Astrocyte of the cerebellum (primary cell): ENCODE measurements around the gene IL36RN.

Experiments
- DNase-seq: peaks from one replicate; pipeline ENCODE4 v3.0.0-alpha.2; 2011; ENCODE audit warnings: low read depth
- H3K4me3 ChIP-seq: 2 replicates; pipeline ENCODE4 v1.5.1; 2011; ENCODE audit warnings: mild to moderate bottlenecking, low read depth, low read length, moderate library complexity
- in situ Hi-C: cut with HindIII; loops from 2 replicates; pipeline ENCODE4 v1.10.0; 2017; ENCODE audit warnings: low sequenced_read_pairs
- TF ChIP-seq, protein P1 (sequence below): IDR thresholded peaks from 2 replicates; pipeline ENCODE4 v1.5.1; 2012; ENCODE audit warnings: low read length, low read depth, moderate library complexity, mild to moderate bottlenecking; ENCODE audit errors: missing control alignments

IL36RN gene

DNA sequence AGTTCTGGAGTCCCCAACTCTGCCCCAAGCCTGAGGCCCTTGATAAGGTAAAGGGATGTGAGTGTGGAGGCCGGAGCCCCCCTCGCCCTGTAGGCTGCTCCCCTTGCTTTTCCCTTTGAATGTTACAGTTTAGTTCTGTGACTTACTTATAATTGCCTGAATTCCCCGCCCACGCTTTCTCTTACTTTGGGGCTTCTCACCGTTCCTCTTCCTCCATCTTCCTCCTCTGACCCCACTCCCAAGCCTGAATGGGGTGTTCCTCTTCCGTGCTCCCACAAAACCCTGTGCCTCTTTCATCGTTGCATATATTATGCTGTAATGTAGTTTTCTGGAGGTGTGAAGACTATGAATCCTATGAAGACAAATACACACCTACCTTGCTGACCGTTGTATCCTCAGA lies 53.4 kb downstream of the IL36RN start:
- TF ChIP-seq, protein P1, sequence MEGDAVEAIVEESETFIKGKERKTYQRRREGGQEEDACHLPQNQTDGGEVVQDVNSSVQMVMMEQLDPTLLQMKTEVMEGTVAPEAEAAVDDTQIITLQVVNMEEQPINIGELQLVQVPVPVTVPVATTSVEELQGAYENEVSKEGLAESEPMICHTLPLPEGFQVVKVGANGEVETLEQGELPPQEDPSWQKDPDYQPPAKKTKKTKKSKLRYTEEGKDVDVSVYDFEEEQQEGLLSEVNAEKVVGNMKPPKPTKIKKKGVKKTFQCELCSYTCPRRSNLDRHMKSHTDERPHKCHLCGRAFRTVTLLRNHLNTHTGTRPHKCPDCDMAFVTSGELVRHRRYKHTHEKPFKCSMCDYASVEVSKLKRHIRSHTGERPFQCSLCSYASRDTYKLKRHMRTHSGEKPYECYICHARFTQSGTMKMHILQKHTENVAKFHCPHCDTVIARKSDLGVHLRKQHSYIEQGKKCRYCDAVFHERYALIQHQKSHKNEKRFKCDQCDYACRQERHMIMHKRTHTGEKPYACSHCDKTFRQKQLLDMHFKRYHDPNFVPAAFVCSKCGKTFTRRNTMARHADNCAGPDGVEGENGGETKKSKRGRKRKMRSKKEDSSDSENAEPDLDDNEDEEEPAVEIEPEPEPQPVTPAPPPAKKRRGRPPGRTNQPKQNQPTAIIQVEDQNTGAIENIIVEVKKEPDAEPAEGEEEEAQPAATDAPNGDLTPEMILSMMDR: no peak
- in situ Hi-C loops: no loop called here
- no peak for DNase-seq
- H3K4me3 ChIP-seq: no peak overlapping the region

DNA sequence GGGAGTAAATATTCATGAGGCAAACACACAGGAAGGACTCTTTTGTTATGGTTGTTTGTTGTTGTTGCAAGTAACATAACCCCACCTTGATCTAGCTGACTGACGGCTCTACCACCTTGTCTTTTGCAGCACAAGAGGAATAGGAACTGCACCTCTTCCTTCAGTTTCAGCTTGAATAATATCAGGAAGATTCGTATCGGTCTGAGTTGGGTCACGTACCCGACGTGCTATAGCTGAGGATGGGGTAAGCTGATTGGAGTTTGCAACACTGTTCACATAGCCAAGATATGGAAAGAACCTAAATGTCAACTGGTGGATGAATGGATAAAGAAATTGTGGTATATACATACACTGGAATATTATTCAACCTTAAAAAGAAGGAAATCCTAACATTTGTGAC lies 53.9 kb downstream of the IL36RN start:
- in situ Hi-C loops: no loop called here
- no peak for DNase-seq
- H3K4me3 ChIP-seq: no peak overlapping the region
- TF ChIP-seq, protein P1: no peak

DNA sequence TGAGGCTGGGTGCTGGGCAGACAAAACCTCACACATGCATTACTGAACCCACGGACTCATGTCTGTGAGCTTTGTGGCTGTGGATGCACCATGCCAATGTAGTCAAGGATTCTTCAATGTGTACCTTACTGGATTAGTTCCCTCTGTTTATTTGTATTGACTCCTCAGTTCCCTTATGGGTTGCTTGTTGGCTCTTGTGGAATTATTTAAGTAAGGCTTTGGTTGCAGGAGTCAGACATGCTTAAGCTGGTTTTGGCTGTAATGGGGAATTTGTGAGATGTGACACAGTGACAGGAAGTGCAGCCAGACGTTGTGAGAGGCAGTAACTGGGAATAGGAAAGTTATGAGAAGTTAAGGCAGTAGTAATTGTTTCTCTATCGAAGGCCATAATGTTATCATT lies 54.8 kb downstream of the IL36RN start:
- in situ Hi-C loops: no loop called here
- TF ChIP-seq, protein P1: no peak
- DNase-seq: no peak

More for the DNA sequence above, 54.8 kb downstream of the IL36RN start:
- no peak overlapping the region for H3K4me3 ChIP-seq
